GM23248 (cell line): Measurements from ENCODE around the gene WDR72.

ENCODE experiments used
- EZH2 ChIP-seq: fragments of 200-600 bp; sonication (generic); IDR thresholded peaks from 2 replicates; pipeline ENCODE4 v1.6.1; 2018; ENCODE audit warnings: antibody characterized with exemption, mild to moderate bottlenecking; ENCODE audit not compliant: insufficient read depth, poor library complexity, severe bottlenecking
- EZH2phosphoT487 ChIP-seq: fragments of 200-600 bp; sonication (generic); IDR thresholded peaks from 2 replicates; pipeline ENCODE4 v1.6.1; 2018; ENCODE audit warnings: antibody characterized with exemption, moderate library complexity, mild to moderate bottlenecking, low read depth; ENCODE audit not compliant: insufficient read depth

DNA sequence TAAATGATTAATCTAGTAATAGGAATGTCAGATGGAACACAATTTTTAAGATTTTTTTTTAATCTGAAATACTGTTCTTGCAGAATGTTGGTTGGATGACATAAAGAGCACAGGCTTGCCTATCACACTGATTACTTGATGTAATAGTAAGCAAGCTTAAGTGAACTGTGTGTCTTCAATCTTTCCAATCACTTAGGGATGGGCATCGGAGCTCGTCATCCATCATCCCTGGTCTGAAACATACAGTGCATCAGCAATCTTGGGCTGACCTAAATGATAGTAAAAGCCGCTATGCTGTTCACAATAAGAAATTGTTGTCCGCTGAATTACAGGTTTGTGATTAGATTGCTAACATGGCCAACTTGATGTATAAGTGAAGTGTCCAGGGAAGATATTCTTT is 195.8 kb downstream of the WDR72 start:
- TF ChIP-seq EZH2 (no peak), EZH2phosphoT487 (no peak)
